HEK293 (cell line): ENCODE data around the gene PFDN6.

Source experiments
- BCL6B ChIP-seq: fragments of 450-650 bp; formaldehyde crosslinking; IDR thresholded peaks from 2 replicates; pipeline ENCODE4 v1.5.1; 2017; ENCODE audit warnings: missing biosample characterization, missing genetic modification characterization
- CTCF ChIP-seq: fragments of 450-650 bp; formaldehyde crosslinking; IDR thresholded peaks from 2 replicates; pipeline ENCODE4 v1.5.1; 2016; ENCODE audit warnings: missing biosample characterization, missing genetic modification characterization
- HOXD13 ChIP-seq: sonication (generic); formaldehyde crosslinking; IDR thresholded peaks from 2 replicates; pipeline ENCODE4 v1.8.0; 2022; ENCODE audit warnings: missing genetic modification reagents, borderline replicate concordance
- MYNN ChIP-seq: fragments of 450-650 bp; formaldehyde crosslinking; IDR thresholded peaks from 2 replicates; pipeline ENCODE4 v1.5.1; 2016; ENCODE audit warnings: missing biosample characterization, missing genetic modification characterization, borderline replicate concordance
- MZF1 ChIP-seq: fragments of 450-650 bp; formaldehyde crosslinking; IDR thresholded peaks from 2 replicates; pipeline ENCODE4 v1.5.1; 2017; ENCODE audit warnings: missing biosample characterization, missing genetic modification characterization, borderline replicate concordance
- ZFP41 ChIP-seq: fragments of 450-650 bp; formaldehyde crosslinking; IDR thresholded peaks from 2 replicates; pipeline ENCODE4 v1.5.1; 2016; ENCODE audit warnings: missing biosample characterization, missing genetic modification characterization, borderline replicate concordance
- ZNF16 ChIP-seq: fragments of 450-650 bp; formaldehyde crosslinking; IDR thresholded peaks from 2 replicates; pipeline ENCODE4 v1.5.1; 2016; ENCODE audit warnings: low read depth, missing biosample characterization, missing genetic modification characterization
- ZNF221 ChIP-seq: fragments of 450-650 bp; formaldehyde crosslinking; IDR thresholded peaks from 2 replicates; pipeline ENCODE4 v1.5.1; 2017; ENCODE audit warnings: missing biosample characterization, missing genetic modification characterization, borderline replicate concordance
- ZNF311 ChIP-seq: fragments of 450-650 bp; formaldehyde crosslinking; IDR thresholded peaks from 2 replicates; pipeline ENCODE4 v1.5.1; 2017; ENCODE audit warnings: missing biosample characterization, missing genetic modification characterization, borderline replicate concordance
- ZNF335 ChIP-seq: fragments of 450-650 bp; formaldehyde crosslinking; conservative IDR thresholded peaks from 2 replicates; pipeline ENCODE4 v1.5.1; 2016; ENCODE audit warnings: missing biosample characterization, missing genetic modification characterization
- ZNF362 ChIP-seq: fragments of 450-650 bp; formaldehyde crosslinking; IDR thresholded peaks from 2 replicates; pipeline ENCODE4 v1.5.1; 2016; ENCODE audit warnings: missing biosample characterization, missing genetic modification characterization
- ZNF473 ChIP-seq: fragments of 450-650 bp; formaldehyde crosslinking; IDR thresholded peaks from 2 replicates; pipeline ENCODE4 v1.5.1; 2017; ENCODE audit warnings: missing biosample characterization, missing genetic modification characterization
- ZNF518A ChIP-seq: fragments of 450-650 bp; formaldehyde crosslinking; conservative IDR thresholded peaks from 2 replicates; pipeline ENCODE4 v1.5.1; 2016; ENCODE audit warnings: low read depth, missing biosample characterization, missing genetic modification characterization
- ZNF521 ChIP-seq: fragments of 450-650 bp; formaldehyde crosslinking; IDR thresholded peaks from 2 replicates; pipeline ENCODE4 v1.5.1; 2017; ENCODE audit warnings: missing biosample characterization, mild to moderate bottlenecking, missing genetic modification characterization
- ZNF529 ChIP-seq: fragments of 450-650 bp; formaldehyde crosslinking; IDR thresholded peaks from 2 replicates; pipeline ENCODE4 v1.5.1; 2017; ENCODE audit warnings: missing genetic modification characterization, missing biosample characterization; ENCODE audit not compliant: insufficient replicate concordance
- ZNF624 ChIP-seq: fragments of 450-650 bp; formaldehyde crosslinking; IDR thresholded peaks from 2 replicates; pipeline ENCODE4 v1.5.1; 2017; ENCODE audit warnings: missing biosample characterization, missing genetic modification characterization
- ZNF707 ChIP-seq: fragments of 450-650 bp; formaldehyde crosslinking; IDR thresholded peaks from 2 replicates; pipeline ENCODE4 v1.5.1; 2016; ENCODE audit warnings: missing biosample characterization, missing genetic modification characterization
- ZNF747 ChIP-seq: fragments of 450-650 bp; formaldehyde crosslinking; IDR thresholded peaks from 2 replicates; pipeline ENCODE4 v1.5.1; 2016; ENCODE audit warnings: missing biosample characterization, missing genetic modification characterization
- ZNF777 ChIP-seq: fragments of 450-650 bp; formaldehyde crosslinking; IDR thresholded peaks from 2 replicates; pipeline ENCODE4 v1.5.1; 2017; ENCODE audit warnings: missing biosample characterization, missing genetic modification characterization, borderline replicate concordance
- ZSCAN16 ChIP-seq: fragments of 450-650 bp; formaldehyde crosslinking; IDR thresholded peaks from 2 replicates; pipeline ENCODE4 v1.5.1; 2016; ENCODE audit warnings: missing biosample characterization, missing genetic modification characterization
- ZSCAN30 ChIP-seq: fragments of 450-650 bp; IDR thresholded peaks from 2 replicates; pipeline ENCODE4 v1.5.1; 2018; ENCODE audit warnings: missing biosample characterization, mild to moderate bottlenecking, missing genetic modification characterization, moderate library complexity
- TF ChIP-seq, protein P1 (sequence below): fragments of 450-650 bp; formaldehyde crosslinking; IDR thresholded peaks from 2 replicates; pipeline ENCODE4 v1.5.1; 2016; ENCODE audit warnings: missing biosample characterization, missing genetic modification characterization
- TF ChIP-seq, protein P2 (sequence below): fragments of 450-650 bp; formaldehyde crosslinking; IDR thresholded peaks from 2 replicates; pipeline ENCODE4 v1.5.1; 2016; ENCODE audit warnings: missing biosample characterization, missing genetic modification characterization
- TF ChIP-seq, protein P3 (sequence below): fragments of 450-650 bp; formaldehyde crosslinking; IDR thresholded peaks from 2 replicates; pipeline ENCODE4 v1.5.1; 2017; ENCODE audit warnings: missing biosample characterization, missing genetic modification characterization

Gene PFDN6

DNA sequence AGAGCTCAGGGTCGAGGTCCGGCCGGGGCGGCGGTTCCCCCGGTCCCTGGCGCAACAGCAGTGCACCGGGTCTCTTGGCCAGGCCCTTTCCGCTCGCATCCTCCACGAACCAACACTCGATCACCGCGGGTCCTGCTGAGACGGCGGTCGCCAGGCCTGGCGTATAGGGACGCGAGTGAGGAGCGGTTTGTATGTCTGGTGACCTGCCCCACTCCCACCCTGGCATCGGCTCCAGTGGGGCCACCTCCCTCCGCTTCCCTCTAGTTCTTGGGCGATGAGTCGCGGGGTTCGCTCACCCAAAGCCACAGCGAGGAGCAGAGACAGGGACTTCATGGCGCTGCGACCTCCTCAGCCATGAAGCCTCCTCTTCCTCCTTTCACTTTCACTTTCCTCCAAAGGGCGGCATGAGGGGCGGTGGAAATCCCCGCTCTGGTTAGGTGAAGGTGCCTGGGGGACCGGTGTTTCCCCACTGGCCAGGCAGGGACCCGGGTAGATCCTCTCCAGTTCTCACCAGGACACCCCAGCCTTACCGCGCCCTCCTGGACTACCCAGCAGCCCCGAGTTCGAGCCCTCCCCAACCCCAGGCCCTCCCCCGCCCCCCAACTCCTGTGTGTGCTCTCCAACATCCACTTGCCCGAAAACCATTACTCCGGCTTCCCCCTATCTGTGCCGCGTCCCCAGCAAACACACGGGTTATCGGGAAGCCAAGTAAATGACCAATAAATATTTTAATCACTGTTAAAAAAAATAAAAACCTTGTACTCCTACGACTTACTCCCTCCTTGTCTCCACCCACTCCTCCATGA, 24.5 kb downstream of the PFDN6 start, which contains the start of gene TAPBP (continued):
- TF ChIP-seq ZNF16 (tag by site-specific recombination) (no peak), BCL6B (tag by site-specific recombination) (no peak), ZNF777 (tag by site-specific recombination) (no peak), ZNF624 (tag by site-specific recombination) (no peak), ZNF518A (tag by site-specific recombination) (no peak), ZNF473 (tag by site-specific recombination) (no peak), ZNF221 (tag by site-specific recombination) (no peak), CTCF (no peak), ZNF521 (no peak), ZNF311 (tag by site-specific recombination) (no peak), HOXD13 (no peak), ZSCAN16 (tag by site-specific recombination) (no peak), ZNF707 (tag by site-specific recombination) (no peak), ZNF529 (tag by site-specific recombination) (no peak), ZNF335 (peak; percentile 86), MZF1 (no peak), ZSCAN30 (tag by site-specific recombination) (no peak), ZNF747 (no peak), ZNF362 (tag by site-specific recombination) (no peak), ZFP41 (tag by site-specific recombination) (no peak), MYNN (tag by site-specific recombination) (no peak)
- TF ChIP-seq, protein P1, sequence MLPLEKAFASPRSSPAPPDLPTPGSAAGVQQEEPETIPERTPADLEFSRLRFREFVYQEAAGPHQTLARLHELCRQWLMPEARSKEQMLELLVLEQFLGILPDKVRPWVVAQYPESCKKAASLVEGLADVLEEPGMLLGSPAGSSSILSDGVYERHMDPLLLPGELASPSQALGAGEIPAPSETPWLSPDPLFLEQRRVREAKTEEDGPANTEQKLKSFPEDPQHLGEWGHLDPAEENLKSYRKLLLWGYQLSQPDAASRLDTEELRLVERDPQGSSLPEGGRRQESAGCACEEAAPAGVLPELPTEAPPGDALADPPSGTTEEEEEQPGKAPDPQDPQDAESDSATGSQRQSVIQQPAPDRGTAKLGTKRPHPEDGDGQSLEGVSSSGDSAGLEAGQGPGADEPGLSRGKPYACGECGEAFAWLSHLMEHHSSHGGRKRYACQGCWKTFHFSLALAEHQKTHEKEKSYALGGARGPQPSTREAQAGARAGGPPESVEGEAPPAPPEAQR (tag by site-specific recombination), result no peak
- TF ChIP-seq, protein P2, sequence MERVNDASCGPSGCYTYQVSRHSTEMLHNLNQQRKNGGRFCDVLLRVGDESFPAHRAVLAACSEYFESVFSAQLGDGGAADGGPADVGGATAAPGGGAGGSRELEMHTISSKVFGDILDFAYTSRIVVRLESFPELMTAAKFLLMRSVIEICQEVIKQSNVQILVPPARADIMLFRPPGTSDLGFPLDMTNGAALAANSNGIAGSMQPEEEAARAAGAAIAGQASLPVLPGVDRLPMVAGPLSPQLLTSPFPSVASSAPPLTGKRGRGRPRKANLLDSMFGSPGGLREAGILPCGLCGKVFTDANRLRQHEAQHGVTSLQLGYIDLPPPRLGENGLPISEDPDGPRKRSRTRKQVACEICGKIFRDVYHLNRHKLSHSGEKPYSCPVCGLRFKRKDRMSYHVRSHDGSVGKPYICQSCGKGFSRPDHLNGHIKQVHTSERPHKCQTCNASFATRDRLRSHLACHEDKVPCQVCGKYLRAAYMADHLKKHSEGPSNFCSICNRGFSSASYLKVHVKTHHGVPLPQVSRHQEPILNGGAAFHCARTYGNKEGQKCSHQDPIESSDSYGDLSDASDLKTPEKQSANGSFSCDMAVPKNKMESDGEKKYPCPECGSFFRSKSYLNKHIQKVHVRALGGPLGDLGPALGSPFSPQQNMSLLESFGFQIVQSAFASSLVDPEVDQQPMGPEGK, result no peak
- TF ChIP-seq, protein P3, sequence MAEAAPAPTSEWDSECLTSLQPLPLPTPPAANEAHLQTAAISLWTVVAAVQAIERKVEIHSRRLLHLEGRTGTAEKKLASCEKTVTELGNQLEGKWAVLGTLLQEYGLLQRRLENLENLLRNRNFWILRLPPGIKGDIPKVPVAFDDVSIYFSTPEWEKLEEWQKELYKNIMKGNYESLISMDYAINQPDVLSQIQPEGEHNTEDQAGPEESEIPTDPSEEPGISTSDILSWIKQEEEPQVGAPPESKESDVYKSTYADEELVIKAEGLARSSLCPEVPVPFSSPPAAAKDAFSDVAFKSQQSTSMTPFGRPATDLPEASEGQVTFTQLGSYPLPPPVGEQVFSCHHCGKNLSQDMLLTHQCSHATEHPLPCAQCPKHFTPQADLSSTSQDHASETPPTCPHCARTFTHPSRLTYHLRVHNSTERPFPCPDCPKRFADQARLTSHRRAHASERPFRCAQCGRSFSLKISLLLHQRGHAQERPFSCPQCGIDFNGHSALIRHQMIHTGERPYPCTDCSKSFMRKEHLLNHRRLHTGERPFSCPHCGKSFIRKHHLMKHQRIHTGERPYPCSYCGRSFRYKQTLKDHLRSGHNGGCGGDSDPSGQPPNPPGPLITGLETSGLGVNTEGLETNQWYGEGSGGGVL (tag by site-specific recombination), result no peak
